HG03039 (cell line): ENCODE results near the gene SPTBN5.
A peak's percentile ranks its signal among the peaks of the same experiment; 100 is the strongest.
"Not testable (repeated sequence)": the region's sequence is repeated elsewhere in the genome, so short reads cannot be mapped to it uniquely, and the experiment has no call there.

ENCODE experiments used
- ATAC-seq: cut with Tn5 transposase; IDR thresholded peaks from one replicate; pipeline ENCODE4 v1.9.1; 2021; ENCODE audit warnings: mild to moderate bottlenecking, moderate library complexity; ENCODE audit not compliant: unreplicated experiment

Gene SPTBN5

DNA sequence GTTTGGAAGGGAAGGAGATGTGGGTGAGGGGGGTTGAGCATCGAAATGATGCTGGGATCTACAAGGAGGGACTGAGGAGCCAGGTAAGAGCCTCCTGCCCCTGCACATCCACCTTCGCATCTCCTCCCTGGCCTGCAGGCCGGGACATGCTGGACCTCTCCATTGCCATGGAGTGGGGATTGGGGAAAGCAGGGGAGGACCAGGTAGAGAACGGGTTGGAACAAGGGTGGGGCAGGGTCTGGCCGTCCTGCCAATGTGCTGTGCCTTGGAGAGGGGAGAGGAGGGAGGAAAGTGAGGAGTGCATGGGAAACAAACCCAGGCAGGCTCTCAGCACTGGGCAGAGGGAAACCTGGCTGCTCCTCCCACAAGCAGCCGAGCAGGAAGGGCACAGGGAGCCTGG lies 44.6 kb downstream of the SPTBN5 start:
- ATAC-seq, result no peak

DNA sequence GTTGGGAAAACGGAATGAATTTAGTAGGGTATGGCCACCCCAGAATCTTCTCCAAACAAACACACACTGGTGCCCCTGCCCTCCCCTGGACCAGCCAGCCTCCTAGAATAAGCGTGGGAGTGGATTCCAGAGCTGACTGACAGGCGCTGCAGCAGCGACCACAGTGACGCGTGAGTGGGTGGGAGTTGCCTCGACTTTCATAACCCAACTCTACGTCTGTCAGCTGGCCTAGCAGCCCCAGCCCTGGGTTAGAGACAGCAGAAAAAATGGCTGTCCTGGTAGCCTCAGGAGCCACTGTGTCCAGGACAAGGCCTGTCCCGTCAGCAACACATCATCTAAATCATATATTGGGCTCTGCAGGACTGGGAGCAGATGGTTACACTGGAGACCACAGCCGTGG lies 45.2 kb downstream of the SPTBN5 start:
- ATAC-seq, result no peak

DNA sequence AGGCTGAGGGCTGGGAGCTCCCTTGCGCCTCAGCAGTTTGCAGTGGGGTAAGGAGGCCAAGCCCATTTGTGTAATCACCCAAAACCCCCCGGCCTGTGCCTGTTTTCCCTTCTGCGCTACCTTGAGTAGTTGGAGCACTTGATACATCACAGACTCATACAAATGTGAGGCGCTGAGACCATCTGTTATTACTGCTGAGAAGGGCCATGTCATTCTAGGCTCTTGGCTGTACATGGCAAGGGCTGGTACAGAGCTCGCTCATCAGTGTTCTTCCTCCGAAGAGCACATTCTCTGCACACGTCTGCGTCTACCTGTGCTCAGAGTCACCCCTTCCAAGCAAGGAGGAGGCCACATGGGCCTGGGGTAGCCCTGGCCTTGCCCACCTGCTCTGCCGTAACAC lies 45.9 kb downstream of the SPTBN5 start:
- ATAC-seq, result no peak

DNA sequence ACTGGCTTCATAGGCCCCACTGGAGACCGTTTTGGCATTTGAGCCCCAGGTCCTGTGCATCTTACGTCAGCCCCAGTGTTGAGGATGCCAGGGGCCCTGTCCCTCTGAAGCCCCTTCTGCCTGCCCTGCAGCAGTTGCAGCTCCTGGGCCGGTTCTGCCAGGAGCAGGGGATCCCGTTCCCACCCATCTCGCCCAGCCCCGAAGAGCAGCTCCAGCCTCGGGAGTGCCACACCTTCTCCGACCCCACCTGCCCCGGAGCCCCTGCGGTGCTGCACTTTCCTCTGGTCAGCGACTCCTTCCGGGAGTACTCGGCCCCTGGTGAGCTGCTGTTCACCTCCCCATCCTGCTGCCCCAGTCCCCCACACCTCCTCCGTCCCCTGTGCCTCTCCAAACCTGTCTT lies 46.6 kb downstream of the SPTBN5 start:
- no peak for ATAC-seq

DNA sequence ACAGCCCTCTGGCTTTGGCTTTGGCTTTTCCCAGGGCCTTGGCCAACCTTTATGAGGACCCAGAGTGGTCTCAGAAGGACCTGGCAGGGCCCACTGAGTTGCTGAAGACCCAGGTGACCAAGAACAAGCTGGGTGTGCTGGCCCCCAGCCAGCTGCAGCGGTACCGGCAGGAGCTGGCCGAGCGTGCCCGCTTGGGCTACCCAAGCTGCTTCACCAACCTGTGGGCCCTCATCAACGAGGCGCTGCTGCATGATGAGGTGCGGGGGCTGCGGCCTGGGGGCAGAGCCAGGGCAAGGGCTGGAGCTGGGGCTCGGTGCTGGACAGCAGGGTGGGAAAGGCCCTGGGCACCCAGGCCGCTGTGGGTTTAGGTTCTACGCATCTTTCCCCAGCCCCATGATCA lies 49.0 kb downstream of the SPTBN5 start:
- ATAC-seq, result no peak

DNA sequence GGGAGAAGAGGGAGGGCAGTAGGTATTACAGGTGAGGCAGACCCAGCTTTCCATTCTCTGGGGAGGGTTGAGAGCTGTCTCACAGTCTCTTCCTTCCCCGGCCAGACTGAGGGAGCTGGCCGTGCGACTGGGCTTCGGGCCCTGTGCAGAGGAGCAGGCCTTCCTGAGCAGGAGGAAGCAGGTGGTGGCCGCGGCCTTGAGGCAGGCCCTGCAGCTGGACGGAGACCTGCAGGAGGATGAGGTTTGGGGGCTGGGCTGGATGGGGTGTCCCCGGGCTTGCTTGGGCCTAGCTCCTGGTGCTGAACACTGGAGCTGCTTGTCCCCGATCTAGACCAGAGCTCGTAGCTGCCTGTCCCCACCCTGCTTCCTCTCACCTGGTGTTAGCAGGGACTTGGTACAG lies 50.3 kb downstream of the SPTBN5 start:
- ATAC-seq, result no peak

DNA sequence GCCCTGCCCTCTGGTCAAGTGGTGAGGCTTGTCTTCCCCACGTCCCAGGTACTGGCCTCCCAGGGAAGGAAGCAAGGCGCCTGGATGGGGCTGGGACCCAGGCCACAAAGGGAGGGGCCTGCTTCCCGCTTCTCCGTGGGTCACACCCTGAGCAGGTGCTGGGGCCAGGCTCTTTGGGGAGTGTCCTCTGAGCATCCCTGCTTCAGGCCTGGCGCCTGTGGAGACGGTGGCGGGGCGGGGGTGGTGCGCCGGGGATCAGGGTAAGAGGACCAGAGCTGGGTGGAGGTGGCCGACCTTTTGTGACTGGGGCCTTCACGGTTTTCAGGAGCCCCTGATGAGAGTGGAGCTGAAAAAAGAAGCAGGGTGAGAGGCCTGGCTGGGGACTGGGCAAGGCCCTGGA lies 51.6 kb downstream of the SPTBN5 start:
- ATAC-seq, result no peak

DNA sequence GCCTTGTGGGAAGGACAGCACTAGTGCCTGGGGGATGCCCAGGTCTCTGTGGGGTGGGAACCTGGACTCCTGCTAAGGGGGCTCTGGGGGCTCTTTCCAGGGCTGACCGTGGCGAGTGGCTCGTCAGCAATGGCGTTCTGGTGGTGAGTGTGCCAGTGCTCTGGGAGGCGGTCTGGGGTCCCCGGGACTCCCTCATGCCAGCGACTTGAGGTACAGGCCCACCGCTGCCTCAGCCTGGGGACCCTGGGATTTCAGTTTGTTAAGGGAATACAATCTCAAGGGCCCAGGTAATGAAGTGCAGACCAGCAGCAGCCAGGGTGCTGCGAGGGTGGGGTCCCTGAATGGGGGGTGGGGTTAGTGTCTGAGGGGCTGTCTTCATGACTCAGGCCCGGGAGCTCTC lies 52.7 kb downstream of the SPTBN5 start:
- ATAC-seq, result no peak

DNA sequence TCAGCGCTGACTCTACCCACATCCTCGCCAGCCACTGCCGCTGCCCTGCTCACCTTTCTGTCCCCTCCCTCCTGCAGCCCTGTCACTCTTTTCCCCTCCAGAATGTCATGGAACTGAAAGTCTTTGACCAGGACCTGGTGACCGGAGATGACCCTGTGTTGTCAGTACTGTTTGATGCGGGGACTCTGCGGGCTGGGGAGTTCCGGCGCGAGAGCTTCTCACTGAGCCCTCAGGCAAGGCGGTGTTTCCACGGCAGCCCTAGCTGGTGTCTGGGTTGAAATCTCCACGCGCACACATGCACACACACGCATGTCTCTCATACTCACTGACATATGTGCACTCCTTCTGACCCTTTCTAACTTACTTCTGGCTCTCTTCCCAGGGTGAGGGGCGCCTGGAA lies 53.2 kb downstream of the SPTBN5 start:
- no peak for ATAC-seq

DNA sequence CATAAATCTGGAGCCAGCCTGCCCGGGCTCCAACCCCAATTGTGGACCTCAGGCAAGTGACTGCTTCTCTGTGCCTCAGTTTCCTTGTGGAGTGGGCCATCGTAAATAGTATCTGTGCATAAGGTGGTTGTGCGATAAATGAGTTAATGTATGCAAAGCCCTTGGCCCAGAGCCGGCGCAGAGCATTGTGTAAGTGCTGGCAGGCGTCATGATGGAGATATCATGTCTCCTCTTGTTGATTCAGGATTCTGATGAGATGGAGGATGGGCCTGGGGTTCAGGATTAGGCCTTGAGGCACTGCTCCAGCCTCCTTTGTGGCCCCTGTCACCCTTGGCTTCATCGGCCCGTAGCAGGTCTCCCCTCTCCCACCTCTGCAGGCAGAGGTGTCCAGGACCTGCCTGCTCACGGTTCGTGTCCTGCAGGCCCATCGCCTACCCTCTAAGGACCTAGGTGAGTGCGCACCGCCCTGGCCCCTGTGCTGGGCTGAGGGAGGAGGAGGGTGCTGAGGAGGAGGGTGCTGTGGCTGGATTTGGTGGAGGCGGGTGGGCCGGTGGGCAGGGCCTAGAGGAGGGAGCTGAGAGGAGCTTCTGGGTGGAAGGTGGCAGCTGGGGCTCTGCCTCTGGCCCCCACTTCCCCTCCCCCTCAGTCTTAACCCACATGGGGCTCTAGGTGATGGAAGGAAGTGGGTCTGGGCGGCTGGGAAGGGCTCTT lies 53.9 kb downstream of the SPTBN5 start:
- ATAC-seq, result no peak

DNA sequence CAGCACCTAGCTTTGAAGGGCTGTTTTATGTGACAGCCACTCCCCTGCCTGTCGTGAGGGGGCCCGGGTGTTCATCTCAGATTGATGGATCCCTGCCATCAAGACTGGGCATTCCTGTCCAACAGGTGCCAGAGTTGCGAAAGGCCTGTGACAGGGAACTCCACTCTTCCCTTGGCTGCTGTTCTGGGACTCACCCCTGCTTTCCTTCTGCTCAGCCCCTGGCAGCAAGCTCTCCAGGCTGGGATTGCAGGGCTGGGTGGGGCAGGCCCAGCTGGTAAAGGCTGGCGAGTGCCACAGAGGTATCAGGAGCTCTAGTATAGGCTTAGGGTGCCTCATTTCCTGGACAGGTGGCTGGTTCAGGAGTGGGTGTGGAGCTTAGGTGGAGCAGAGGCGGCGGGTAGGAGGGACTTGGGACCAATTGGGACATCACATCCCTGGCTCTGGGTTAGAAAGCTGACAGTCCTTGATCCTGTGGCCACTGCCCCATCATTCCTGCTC lies 55.4 kb downstream of the SPTBN5 start, which contains the start of gene PLA2G4B:
TSS of gene PLA2G4B (plus strand) at position 448 of the 498 bp plus-strand sequence. CDS start 67 bp downstream, outside the sequence.
- no peak for ATAC-seq

DNA sequence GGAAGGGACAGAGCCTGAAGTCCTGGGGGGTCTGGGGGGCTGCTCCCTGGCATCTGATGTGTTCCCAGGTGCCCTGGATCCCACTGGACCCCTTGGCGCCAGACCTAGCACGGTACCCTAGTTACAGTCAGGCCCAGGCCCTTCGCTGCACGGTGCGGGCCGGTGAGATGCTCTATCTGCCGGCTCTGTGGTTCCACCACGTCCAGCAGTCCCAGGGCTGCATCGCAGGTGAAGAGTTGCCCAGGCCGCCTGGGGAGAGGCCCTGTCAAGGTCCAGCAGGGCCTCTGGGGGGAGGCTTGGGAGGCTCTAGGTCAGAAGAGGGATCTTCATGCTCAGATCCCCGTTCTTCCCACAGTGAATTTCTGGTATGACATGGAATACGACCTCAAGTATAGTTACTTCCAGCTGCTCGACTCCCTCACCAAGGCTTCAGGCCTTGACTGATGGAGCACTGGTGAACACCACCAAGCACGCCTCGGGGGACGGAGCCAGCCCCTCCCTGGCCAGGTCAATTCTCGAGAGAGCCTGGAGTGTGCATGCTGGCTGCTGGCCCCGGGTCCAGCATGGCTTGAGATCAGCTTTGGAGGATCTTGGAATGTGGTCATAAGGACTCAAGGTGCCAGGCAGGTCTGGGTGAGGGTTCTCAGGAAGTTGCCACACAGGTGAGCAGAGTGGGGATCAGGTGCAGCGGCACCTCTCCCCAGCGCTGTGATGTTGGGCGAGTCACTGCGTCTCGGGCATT lies 57.0 kb downstream of the SPTBN5 start:
- no peak for ATAC-seq

DNA sequence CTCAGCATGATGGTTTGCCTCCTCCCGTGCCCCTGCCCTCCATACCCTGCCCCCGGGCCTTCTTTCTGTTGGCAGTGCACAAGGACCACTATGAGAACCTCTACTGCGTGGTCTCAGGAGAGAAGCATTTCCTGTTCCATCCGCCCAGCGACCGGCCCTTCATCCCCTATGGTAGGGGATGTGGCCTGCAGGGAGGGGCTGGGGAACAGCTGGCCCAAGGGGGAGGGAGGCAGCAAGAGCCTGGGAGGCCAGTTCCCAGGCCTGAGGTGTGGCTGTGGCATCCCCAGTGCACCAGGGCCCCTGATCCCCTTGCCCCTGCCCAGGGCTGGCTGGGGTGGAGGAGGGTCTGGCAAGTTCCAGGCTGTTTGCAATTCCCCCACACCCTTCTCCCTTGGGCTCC lies 57.8 kb downstream of the SPTBN5 start:
- ATAC-seq, result no peak

DNA sequence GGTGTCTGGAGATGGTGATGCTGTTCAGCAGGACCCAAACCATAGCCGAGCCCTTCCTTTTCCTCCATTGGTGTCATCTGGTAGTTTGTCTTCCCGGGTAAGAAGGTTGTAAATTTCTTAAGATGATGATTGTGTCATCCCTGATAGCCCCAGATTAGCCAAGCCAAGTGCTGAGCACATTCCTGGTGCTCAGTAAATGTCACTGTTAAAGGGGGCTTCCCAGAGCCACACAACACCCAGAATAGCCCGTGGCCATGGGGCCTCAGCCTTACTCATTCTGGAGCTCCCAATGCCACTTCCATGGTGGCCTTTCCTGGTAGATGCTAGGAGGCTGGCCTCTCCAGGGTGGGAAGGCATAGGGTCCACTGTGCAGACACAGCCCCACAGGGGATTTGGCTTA lies 59.8 kb downstream of the SPTBN5 start:
- ATAC-seq, result no peak

DNA sequence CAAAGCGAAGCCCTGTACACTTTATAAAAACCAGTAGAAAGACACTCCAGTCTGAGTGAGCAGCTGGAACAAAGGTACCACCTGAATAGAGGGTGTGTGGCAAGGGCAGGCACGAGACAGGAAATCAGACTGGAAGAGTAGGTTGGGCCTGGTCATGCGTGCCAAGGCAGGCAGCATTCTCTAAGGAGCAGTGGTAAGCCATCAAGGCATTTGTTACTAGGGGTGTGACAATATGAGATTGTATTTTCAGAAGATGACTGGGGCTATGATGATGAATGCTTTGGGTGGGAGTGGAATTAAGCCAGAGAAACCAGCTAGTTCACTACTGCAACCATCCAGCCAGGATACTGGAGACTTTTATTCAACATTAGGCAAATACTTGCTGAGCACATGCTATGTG lies 61.0 kb downstream of the SPTBN5 start:
- ATAC-seq, result no peak

DNA sequence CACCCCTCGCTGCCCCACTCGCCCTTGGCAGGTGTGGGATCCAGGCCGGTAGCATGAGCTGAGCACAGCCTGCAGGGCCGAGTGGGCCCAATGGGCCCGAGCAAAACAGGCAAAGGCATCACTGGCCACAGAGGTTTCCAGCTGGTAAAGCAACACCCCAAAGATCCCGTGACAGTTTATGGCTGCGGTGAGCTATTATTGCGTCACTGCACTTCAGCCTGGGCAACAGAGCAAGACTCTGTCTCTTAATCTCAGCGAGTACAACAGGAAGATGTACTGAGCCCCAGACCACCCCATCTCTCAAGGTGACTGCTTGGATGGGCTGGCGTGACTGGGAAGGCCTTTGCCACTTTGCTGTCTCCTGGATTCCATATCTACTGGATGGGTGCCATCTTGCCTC lies 61.6 kb downstream of the SPTBN5 start:
- ATAC-seq, result no peak

DNA sequence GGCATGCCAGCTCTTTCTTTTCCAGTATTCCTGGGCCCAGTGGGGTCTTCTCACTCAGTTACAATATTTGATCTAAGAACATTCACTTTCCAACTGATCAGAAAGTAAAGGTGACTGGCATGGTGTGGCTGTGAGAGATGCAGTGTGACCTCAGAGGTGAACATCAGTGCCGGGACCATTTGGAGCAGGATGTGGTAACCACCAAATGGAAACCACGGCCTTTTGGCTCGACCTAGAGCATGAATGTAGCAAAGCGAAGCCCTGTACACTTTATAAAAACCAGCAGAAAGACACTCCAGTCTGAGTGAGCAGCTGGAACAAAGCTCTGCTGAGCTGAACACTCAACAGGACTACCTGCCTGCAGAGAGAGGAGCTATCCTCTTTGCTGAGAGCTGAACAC lies 62.6 kb downstream of the SPTBN5 start:
- not testable (repeated sequence) for ATAC-seq

DNA sequence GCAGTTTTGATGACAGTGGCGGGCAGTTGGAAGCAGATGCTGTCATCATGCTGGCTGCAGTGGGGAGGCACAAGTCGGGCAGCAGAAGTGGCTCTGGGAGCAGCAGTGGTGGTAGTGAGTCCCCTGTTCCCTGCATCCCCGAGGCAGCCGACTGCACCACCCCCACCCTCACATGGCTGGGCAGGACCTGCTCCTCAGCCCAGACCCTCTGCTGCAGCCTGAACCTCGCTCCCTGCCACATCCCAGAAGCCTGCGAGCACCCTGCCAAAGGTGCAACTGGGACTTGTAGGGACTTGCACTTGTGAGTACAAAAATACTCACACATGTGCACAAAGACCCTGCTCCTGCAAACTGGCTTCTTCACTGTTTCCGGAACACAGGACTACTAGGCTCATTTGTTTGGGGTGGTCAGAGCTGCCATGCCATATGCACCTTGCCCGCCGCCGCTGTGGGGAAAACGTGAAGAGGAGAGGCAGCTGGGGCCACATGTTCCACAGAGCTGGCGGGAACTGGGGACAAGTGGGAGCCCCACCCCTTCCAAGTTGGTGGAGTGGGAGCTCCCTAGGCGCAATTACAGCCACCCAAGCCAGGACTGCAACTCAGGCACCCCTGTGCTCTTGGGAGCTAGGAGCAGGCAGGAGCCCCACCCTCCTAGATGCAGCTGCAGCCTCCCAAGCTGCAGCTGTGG lies 63.8 kb downstream of the SPTBN5 start:
- no peak for ATAC-seq

DNA sequence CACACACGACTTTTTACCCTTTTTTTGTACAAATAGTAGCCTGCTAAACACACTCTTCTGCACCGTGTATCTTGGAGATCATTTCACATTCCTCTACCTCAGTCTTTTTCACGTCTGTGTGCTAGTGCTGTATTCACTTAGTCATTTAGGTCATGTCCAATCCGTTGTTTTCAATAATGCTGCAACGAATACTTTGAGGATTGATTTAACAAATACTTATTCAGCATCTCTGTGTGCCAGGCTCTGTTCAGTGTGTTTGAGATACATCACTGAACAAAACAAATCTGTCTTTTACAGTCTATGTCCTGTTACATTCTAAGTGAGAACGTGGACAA lies 65.1 kb downstream of the SPTBN5 start:
- ATAC-seq, result no peak

DNA sequence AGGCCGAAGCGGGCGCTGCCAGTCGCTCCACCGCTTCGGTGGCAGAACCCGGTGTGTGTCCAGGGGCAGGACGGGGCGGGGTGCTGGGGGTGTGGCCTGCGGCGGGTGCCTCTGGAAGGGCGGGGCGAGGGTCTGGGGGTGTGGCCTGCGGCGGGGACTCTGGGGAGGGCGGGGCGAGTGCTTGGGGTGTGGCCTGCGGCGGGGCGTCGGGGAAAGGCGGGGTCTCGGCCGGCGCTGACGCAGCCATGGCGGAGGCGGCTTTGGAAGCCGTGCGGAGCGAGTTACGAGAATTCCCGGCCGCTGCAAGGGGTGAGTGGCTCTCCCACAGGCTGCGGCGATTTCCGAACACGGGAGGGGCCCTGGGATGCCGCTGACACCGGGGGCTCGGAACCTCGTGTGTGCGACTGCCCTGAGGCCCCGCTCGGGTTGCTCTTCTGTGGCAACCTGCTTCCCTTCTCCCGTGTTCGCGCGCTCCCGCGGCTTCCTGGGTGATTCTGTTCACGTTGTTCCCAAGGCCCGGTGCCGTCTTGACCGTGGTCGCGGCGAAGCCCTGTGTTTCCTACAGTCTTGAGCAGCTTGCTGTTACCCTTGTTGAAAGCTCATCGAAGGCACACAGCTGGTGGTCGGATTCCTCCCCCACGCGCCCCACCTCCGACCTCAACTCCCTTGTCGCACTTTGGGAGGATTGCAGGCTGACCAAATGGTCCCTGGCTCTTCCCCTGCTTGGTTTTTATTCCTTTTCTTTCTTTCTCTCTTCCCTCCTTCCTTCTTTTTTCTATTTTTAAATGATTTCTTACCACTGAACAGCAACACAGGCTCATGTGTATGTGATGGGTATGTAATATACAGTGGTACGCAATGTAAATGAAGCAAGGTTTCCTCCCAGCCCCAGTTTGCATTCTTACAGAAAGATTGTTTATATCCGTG lies 65.7 kb downstream of the SPTBN5 start, which contains the start of gene JMJD7:
TSS of gene JMJD7 (plus strand) at position 213 of the 927 bp plus-strand sequence. CDS start at position 246, 33 bp downstream.
- peak; percentile 67 for ATAC-seq
